Activated T-cell treated with anti-CD3 and anti-CD28 coated beads for 1 hour (primary cell): ENCODE data around the gene MUC20.
"Not testable (repeated sequence)": the region's sequence is repeated elsewhere in the genome, so short reads cannot be mapped to it uniquely, and the experiment has no call there.

Experiments used
- DNase-seq: peaks from one replicate; pipeline ENCODE4 v3.0.0-alpha.2; 2020; ENCODE audit warnings: low read depth

Gene MUC20

DNA sequence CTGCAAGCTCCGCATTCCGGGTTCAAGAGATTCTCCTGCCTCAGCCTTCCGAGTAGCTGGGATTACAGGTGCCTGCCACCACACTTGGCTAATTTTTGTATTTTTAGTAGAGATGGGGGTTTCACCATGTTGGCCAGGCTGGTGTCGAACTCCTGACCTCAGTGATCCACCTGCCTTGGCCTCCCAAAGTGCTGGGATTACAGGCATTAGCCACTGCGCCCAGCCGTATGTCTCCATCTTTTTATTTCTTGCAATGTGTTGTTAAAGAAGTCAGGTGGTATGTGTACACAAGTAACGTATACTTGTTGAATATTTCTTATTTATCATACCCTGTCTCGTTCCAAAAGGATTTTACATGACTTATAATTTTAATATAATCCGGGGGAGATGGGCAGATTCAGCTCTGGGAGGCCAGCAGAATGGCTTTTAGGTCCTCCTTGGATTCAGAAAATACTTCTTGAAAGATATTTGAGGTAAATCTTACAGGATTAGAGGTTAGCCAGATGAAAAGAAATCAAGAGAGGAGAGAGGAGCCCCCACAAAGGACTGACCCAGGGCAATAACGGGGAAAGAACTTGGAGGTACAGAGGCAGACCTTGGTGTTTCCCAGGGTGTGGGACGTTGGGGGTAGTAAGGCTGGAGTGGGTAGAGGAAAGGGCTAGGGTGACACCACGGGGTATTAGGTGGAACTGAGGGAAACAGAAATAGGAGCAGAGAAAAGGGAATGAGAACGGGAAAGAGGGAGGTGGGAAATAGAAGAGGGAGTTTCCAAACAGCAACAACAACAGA lies 27.2 kb upstream of the MUC20 start:
- no peak for DNase-seq

DNA sequence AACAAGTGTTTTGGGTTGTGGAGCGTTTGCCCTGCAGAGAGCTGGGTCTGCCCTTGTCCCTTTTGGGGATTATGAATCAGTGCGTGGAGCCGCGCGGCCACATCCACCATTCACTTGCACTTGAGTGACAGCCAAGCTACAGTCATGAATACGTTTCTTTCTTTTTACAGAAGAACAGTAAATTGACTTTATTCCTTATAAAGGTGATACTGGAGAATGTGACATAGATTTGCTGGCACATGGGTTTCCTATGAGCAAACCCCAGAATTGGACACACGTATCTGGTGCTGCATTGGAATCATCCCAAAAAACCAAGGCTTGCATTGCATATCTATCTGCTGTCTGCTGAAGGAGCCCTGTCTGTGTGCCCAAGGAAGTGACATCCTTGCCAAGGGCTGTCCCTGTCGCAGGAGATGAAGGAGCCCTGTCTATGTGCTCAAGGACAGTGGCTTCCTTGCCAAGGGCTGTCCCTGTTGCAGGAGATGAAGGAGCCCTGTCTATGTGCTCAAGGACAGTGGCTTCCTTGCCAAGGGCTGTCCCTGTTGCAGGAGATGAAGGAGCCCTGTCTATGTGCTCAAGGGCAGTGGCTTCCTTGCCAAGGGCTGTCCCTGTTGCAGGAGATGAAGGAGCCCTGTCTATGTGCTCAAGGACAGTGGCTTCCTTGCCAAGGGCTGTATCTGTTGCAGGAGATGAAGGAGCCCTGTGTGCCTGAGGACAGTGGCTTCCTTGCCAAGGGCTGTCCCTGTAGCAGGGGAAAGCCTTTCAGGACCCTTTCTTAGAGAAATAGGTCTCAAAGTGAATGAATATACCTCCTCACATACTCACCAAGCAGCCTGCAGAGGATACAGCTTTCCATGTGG lies 26.3 kb upstream of the MUC20 start:
- not testable (repeated sequence) for DNase-seq

DNA sequence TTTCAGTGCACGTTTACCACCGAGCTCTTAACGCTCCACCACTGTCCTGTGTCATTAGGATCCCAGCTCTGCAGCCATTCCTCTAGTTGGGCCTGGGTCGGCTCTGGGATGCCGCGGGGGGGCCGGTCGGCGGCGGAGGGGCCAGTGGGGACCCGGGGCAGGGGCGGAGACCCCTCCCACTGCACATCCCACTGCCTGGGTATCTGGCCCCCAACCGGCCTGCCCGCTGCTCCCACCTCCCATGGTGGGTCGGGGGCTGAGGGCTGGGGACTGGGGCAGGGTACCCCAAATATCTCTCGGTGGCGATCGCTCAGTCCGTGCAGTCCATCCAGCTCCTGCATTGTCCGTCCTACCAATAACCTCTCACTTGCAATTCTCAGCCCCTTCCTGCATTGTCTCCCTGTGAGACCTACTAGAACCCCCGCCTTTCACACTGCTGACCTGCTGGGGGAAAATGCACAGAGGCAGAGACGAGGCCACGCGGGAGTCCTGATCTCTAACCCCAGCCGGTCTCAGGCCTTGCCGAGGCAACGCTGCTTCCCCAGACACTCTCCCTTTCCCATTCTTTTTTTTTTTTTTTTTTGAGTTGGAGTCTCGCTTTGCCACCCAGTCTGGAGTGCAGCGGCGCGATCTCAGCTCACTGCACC lies 24.0 kb upstream of the MUC20 start:
- DNase-seq, result no peak

DNA sequence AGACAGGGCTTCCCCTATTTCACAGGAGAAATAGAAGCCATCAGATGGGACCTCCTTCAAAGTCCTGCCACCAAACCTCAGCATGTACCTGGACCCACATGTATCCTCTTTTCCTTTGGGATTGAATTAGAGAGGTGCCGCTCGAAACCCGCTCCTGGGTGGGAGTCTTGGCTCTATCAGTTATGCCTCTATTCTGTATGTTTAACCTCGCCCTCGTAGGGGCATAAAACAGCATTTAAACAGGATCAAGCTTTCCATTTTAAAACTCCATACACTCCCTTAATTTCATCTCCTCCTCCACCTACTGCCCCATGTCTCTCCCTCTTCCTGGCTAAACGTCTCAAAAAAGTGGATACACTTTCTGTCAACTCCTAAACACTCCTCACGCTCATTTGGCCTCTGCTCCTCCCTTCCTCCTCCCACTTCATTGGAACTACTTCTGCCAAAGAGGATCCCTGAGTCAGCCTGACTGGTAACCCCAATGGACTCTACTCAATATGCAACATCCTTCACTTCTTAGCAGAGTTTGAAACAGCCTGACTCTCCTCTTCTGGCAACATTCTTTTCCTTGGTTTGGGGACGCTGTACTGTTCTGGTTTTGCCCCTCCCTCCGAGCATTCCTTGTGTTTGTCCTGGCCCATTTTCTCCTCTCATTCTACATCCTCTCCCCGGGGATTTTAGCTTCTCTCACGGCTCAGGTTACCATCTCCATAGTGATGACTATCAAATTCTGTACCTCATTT lies 23.0 kb upstream of the MUC20 start:
- no peak for DNase-seq

DNA sequence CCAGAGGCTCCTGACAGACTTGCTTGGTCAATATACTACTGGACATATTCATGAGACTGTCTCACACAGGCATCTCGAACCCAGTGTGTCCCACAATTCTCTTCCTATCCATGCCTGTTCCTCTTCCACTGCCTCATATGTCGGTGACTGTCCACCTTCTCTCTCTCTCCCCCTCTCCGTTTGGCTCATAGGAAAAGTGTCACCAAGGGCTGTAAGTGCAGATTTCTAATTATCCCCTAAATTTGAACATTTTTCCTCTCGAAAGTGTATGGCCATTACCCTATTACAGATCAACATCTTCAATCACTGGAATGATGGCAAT lies 22.5 kb upstream of the MUC20 start:
- DNase-seq, result no peak

DNA sequence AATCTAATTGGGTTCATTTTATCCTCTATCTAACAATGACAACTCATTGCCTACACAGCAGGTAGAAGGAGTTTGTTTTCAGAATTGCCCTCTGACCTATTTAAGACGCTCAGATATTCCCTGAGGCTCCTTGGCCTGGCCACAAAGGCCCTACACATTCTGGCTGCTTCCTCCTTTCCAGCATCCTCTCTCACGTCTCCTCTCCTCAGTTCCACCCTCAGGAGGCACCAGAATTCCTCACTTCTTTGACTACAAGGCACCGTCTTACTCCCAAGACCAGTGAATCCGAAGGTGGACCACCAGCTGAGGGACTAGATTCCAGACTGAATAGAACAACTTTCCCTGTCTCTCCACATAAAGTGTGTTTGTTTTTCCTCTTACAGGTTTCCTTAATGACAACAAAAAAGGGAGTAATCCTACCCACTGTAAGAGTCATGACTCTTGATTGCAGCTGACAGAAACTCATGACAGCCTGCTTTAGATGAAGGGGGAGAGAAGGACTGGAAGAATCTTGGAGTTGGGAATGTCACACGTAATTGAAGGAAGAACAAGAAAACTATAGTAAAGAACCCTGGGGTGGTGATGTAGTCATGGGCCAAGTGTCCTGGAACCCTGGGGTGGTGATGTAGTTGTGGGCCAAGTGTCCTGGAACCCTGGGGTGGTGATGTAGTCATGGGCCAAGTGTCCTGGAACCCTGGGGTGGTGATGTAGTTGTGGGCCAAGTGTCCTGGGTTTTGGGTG lies 22.0 kb upstream of the MUC20 start:
- no peak for DNase-seq

DNA sequence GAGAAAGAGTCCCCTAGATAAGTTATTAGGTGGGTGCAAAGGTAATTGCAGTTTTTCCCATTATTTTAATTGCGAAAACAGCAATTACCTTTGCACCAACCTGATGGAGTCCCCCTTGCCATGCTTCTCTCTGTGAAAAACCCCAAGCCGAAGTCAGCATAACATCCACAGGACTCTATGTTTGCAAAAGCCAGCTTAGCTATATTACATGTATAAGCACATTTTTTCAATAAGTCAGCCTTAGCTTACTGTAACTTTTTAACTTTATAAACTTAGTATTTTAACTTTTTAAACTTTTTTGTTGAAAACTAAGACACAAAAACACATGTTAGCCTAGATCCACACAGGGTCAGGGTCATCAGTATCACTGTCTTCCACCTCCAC lies 21.4 kb upstream of the MUC20 start:
- no peak for DNase-seq

DNA sequence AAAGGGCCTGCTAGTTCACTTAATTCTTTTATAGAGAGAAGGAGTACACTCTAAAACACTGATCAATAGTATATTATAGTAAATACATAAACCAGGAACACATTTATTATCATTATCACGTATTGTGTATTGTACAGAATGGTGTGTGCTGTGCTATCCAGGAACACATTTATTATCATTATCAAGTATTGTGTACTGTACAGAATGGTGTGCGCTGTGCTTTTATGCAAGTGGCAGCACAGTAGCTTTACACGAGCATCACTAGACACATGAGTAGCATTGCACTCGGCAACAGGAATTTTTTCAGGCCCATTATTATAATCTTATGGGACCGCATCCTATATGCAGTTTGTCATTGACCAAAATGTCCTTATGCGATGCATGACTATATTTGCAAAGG lies 20.9 kb upstream of the MUC20 start:
- DNase-seq, result no peak

DNA sequence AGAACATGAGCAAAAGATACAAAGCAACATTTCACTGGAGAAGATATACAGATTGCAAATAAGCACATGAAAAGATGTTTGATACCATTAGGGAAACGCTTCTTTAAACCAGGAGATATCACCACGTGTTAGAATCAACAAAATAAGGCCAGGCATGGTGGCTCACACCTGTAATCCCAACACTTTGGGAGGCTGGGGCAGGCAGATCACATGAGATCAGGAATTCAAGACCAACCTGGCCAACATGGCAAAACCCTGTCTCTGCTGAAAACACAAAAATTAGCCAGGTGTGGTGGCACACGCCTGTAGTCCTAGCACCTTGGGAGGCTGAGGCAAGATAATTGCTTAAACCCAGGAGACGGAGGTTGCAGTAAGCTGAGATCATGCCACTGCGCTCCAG lies 20.5 kb upstream of the MUC20 start:
- DNase-seq, result no peak

DNA sequence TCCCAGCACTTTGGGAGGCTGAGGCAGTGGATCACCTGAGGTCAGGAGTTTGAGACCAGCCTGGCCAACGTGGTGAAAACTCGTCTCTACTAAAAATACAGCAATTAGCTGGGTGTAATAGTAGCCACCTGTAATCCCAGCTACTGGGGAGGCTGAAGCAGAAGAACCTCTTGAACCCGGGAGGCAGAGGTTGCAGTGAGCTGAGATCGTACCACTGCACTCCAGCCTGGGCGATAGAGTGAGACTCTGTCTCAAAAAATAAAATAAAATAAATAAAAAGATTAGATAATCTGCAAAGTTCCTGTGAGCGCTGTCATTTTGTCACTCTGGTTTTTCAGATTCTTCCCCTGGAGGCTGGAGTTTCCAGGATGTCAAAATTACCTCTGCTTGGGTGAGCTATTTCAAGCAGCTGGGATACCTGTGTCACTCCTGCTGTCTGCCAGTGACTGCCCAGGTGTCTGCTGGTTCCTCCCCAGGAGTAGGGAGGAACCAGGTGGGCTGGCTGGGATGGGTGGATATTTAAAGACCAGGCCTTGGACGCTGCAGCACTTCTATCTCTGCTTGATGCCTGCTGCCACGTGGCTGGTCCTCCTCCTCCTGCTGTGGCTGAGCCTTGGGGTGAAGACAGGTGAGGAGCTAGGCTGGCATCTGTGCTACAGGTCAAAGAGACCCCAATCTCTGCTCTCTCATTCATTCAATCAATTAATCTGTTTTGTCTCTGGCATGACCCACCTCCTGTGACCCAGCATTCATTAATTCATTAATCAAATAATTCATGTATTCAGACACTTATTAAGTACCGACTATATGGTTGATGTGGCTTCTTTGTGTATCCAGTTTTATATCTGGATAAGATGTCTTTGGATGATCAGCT lies 19.5 kb upstream of the MUC20 start:
- DNase-seq, result no peak

DNA sequence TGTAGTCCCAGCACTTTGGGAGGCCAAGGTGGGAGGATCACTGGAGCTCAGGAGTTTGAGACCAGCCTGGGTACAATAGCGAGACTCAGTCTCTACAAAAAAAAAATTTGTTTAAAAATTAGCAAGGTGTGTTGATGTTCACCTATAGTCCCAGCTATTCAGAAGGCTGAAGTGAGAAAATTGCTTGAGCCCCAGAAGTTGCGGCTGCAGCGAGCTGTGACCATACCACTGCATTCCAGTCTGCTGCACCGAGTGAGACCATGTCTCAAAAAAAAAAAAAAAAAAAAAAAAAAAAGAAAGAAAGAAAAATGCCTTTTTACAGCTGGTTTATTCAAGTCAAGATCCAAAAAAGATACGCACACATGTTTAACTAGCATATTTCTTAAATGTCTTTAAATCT lies 17.0 kb upstream of the MUC20 start:
- DNase-seq, result no peak

DNA sequence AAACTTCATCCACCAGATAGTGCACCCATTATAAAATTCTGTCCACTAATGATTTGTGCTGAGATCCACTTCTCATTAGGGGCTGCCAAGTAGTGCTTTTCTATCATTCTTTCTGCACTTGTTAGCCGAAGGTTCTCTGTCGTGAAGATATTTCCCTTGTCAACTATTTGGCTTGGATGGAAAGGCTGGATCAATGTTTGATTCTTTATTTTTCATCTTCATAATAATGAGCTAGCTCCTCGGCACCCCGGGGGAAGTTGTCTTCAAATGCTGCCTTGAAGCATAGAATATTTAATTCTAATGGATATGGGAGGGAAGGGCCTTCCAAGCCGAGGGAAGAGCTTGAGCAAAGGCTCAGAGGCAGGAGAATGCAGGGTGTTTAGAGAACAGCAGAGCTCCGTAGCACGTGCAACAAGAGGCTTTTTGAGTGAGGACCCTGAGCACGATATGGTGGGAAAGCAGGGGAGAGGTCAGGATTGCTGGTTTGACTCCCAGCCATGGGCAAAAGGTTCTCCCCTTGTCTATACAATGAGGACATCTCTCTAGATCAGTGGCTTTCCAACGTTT lies 16.3 kb upstream of the MUC20 start:
- no peak for DNase-seq

DNA sequence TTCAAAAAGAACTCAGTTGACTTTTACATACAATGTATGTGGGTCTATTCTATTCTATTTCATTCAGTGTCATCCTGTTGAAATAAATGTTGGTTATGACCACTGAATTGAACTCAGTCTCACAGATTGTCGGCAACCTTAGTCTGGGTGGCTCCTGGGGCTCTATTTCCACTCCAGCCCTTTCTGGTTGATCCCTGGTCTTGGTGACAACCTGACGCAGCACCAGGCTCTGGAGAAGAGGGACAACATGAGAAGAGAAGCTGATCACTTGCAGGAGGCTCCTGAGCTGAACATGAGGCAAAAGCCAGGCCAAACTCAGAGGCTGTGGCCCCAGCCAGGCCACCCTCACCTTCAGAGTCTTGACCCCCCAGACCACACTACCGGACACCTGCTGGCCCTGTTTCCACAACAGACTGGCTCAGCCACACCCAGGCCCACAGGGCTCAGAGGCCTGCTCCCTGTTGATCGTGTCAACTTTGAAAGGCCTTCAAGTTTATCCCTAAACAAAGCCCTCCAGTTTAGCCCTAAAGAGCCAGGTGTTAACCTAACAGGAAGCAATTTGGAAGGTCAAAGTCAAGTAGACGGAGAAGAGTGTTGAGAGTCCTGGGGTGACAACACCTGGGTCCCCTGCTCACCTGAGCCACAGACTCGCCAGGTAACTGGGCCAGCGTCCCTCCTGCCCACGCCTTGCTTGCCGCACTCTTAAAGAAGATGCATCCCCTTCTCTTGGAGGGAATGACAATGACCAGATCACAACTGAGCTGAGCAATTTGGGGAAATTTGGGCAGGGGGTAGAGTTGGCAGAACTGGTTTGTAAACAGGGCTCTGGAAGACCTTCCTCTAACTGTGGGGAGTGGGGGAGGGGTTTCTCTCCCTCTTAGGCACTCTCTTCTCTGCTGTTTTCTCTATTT lies 15.4 kb upstream of the MUC20 start:
- no peak for DNase-seq

DNA sequence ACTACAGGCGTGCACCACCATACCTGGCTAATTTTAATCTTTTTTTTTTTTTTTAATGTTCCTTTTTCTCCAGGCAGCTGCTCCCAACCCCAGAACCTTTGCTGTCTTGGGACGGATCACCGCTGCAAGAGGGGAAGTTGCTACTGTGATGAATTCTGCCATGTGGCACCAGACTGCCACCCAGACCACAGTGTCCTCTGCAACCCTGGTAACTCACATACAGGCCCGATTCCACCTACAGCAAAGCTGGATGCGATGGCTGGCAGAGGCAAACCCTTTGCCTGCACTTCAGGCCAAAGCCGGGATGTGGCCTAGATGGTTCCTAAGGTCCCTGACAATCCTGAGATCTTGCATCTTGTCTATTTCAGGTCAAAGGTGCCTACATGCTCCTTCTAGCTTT lies 12.7 kb upstream of the MUC20 start:
- DNase-seq, result no peak

DNA sequence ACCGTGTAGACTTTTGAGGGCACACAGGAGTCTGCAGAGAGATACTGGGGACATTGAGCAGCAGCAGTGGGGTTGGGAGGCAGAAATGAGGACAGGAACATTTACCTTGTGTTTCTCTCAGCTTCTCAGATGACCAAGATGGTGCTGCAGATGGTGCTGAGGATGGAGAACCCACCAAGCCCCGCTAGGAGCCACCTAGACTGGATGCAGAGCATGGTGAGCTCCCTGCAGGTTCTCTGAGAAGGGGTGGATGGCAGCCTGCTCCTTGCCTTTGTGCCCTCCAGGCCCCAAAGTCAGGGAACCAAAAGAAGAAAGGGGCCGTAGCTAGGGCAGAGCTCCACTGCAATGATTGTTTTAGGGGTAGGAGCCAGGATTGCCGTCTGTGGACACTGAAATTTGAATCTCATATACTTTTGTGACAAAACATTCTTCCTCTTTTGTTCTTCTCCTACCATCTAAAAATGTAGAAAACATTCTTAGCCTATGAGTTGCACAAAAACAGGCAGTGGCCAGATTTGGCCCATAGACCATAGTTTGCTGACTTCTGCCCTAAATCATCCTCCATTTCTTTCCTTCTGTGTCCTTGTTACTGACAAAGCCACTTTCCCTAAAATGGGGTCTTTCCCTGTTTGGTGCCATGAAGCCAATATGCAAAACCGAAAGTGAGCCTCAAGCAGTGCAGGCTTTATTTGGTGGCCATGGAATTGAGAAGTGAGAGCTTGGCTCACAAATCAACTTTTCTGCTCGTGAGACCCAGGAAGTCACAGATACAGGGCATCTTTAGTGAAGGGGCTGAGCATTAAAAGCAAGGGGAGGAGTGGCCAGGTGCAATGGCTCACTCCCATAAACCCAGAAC lies 11.9 kb upstream of the MUC20 start:
- no peak for DNase-seq

DNA sequence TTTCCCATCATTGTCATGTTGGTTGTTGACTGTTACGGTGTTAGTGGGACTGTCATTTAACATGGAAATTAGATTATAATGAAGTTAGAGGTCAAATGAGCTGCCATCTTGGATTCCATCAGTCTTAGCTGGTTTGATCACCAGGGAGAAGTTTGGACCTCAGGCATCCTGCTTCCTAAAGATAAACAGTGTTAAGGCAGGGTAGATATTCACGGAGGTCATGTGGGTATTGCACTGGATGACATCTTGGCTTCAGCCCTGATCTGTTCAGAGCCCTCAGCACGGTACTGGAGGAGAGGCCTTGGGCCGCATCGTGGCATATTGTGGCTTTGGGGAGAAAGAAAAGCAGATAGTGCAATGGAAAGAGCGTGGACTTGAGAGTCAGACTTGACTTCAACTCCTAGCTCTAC lies 11.1 kb upstream of the MUC20 start:
- DNase-seq, result no peak

DNA sequence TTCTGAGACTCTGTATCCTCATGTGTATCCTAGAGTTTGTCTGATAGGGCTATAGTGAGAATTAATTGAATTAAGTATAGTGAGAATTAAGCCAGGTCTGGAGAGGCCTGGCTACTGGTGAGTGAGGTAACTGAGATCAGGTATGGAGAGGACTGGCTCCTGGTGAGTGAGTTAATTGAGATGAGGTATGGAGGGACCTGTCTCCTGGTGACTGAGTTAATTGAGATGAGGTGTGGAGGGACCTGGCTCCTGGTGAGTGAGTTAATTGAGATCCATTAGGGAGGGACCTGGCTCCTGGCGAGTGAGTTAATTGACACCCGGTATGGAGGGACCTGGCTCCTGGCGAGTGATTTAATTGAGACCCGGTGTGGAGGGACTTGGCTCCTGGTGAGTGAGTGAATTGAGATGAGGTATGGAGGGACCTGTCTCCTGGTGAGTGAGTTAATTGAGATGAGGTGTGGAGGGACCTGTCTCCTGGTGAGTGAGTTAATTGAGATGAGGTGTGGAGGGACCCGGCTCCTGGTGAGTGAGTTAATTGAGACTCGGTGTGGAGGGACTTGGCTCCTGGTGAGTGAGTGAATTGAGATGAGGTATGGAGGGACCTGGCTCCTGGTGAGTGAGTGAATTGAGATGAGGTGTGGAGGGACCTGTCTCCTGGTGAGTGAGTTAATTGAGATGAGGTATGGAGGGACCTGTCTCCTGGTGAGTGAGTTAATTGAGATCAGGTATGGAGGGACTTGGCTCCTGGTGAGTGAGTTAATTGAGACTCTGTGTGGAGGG lies 10.5 kb upstream of the MUC20 start:
- DNase-seq, result not testable (repeated sequence)
